ENCODE measurements around the gene MEGF11. TPM values are rescaled to one million over a fixed set of nuclear protein-coding genes. Genes with fewer than 3 reads are reported as not detected.

Gene MEGF11
- total RNA-seq, 1 experiment from 2014 or later = not detected

- H3K9me3 ChIP-seq (ENCODE audit: insufficient read depth, low read depth) = no peaks in the 10 kb centered on the region
- H3F3A ChIP-seq (ENCODE audit: insufficient read depth, low read depth) = peaks cover 4% of the 10 kb centered on the region; the same call in 1 of the 2 replicates
- BruUV-seq (replicated peaks) = no TSS peak
- no peaks in the 10 kb centered on the region for H3K27me3 ChIP-seq (ENCODE audit: insufficient read depth, low read depth)
- TF ChIP-seq CTCF (conservative IDR thresholded peaks at IDR 0.05) (no peak), EZH2 (IDR thresholded peaks at IDR 0.05; ENCODE audit: low read depth) (no peak)
- H3K27ac ChIP-seq = no peak overlapping the region
- no peaks in the 10 kb centered on the region for H3K79me2 ChIP-seq (ENCODE audit: low read depth)
- H3K4me1 ChIP-seq (replicated peaks; ENCODE audit: insufficient read depth) = peaks cover 7% of the 10 kb centered on the region
- DNase-seq = no peak
- no peak overlapping the region for H2AFZ ChIP-seq
- no peak overlapping the region for H3K4me3 ChIP-seq
- no peak overlapping the region for H3K4me2 ChIP-seq
- ChIA-PET CTCF (no interaction called here), POLR2A (ENCODE audit: unreplicated experiment) (no interaction called here)
- intact Hi-C loops (cut with micrococcal nuclease; ENCODE audit: unreplicated experiment) = no loop called here
- no peaks in the 10 kb centered on the region for H4K20me1 ChIP-seq (ENCODE audit: insufficient read depth)
- no peaks in the 10 kb centered on the region for H3K9me2 ChIP-seq (ENCODE audit: insufficient read depth)
- H3K36me3 ChIP-seq (ENCODE audit: low read depth) = no peaks in the 10 kb centered on the region
Measured at GRCh38 chr15:65949011-65949410, 304.5 kb downstream of the MEGF11 start.

- no peaks in the 10 kb centered on the region for H3K27me3 ChIP-seq (ENCODE audit: insufficient read depth, low read depth)
- no TSS peak for BruUV-seq (replicated peaks)
Measured at GRCh38 chr15:65948383-65948782, 305.2 kb downstream of the MEGF11 start.

GRCh38 chr15:65947041-65947440 lies 306.5 kb downstream of the MEGF11 start:
- intact Hi-C loops (cut with micrococcal nuclease; ENCODE audit: unreplicated experiment) = no loop called here
- CTCF ChIA-PET = no interaction called here
- no TSS peak for BruUV-seq (replicated peaks)
- H3K27me3 ChIP-seq (ENCODE audit: insufficient read depth, low read depth) = no peaks in the 10 kb centered on the region
- no peak for DNase-seq
- no peaks in the 10 kb centered on the region for H4K20me1 ChIP-seq (ENCODE audit: insufficient read depth)
- H3K9me2 ChIP-seq (ENCODE audit: insufficient read depth) = no peaks in the 10 kb centered on the region
- no peak overlapping the region for H2AFZ ChIP-seq
- TF ChIP-seq EZH2 (IDR thresholded peaks at IDR 0.05; ENCODE audit: low read depth) = no peak
- TF ChIP-seq CTCF (conservative IDR thresholded peaks at IDR 0.05) = no peak
- POLR2A ChIA-PET (ENCODE audit: unreplicated experiment) = no interaction called here
- H3K27ac ChIP-seq = no peak overlapping the region
- H3K4me3 ChIP-seq = no peak overlapping the region
- H3K79me2 ChIP-seq (ENCODE audit: low read depth) = no peaks in the 10 kb centered on the region
- H3K9me3 ChIP-seq (ENCODE audit: insufficient read depth, low read depth) = no peaks in the 10 kb centered on the region
- no peaks in the 10 kb centered on the region for H3F3A ChIP-seq (ENCODE audit: insufficient read depth, low read depth)
- H3K4me2 ChIP-seq = no peak overlapping the region
- H3K36me3 ChIP-seq (ENCODE audit: low read depth) = no peaks in the 10 kb centered on the region
- H3K4me1 ChIP-seq (replicated peaks; ENCODE audit: insufficient read depth) = no peaks in the 10 kb centered on the region

More at GRCh38 chr15:65948383-65948782, 305.2 kb downstream of the MEGF11 start:
- H2AFZ ChIP-seq = no peak overlapping the region
- H4K20me1 ChIP-seq (ENCODE audit: insufficient read depth) = no peaks in the 10 kb centered on the region
- no peak overlapping the region for H3K27ac ChIP-seq
- DNase-seq = no peak
- H3K4me2 ChIP-seq = no peak overlapping the region
- no peak overlapping the region for H3K4me3 ChIP-seq
- no peaks in the 10 kb centered on the region for H3K36me3 ChIP-seq (ENCODE audit: low read depth)
- no peaks in the 10 kb centered on the region for H3K9me2 ChIP-seq (ENCODE audit: insufficient read depth)
- ChIA-PET POLR2A (ENCODE audit: unreplicated experiment) (no interaction called here), CTCF (interaction anchor here (0.6 to 0.7 kb wide), 2 partner anchors 28 to 620 kb away, joined by 4 to 7 read pairs; no protein-coding TSS in a partner anchor)
- H3F3A ChIP-seq (ENCODE audit: insufficient read depth, low read depth) = no peaks in the 10 kb centered on the region
- intact Hi-C loops (cut with micrococcal nuclease; ENCODE audit: unreplicated experiment) = no loop called here
- TF ChIP-seq CTCF (conservative IDR thresholded peaks at IDR 0.05) = no peak
- TF ChIP-seq EZH2 (IDR thresholded peaks at IDR 0.05; ENCODE audit: low read depth) = no peak
- H3K79me2 ChIP-seq (ENCODE audit: low read depth) = no peaks in the 10 kb centered on the region
- H3K4me1 ChIP-seq (replicated peaks; ENCODE audit: insufficient read depth) = peaks cover under 1% of the 10 kb centered on the region; the same call in 1 of the 2 replicates
- H3K9me3 ChIP-seq (ENCODE audit: insufficient read depth, low read depth) = no peaks in the 10 kb centered on the region
